Measurements from ENCODE around the gene MS4A6A.
"Not testable (repeated sequence)": the region's sequence is repeated elsewhere in the genome, so short reads cannot be mapped to it uniquely, and the experiment has no call there.

MS4A6A gene

GRCh38 chr11:60184824-60185511 lies 2.1 kb upstream of the MS4A6A start:
- FAIRE-seq (no peak), DNase-seq (ENCODE audit: insufficient read length, low spot score) (no peak)

GRCh38 chr11:60183591-60184205 lies 815 bp upstream of the MS4A6A start:
- FAIRE-seq (no peak), DNase-seq (ENCODE audit: insufficient read length, low spot score) (no peak)

GRCh38 chr11:60175860-60176275 lies 7.0 kb downstream of the MS4A6A start:
- FAIRE-seq (no peak), DNase-seq (ENCODE audit: insufficient read length, low spot score) (no peak)

- FAIRE-seq: no peak
- DNase-seq (ENCODE audit: insufficient read length, low spot score): no peak
Measured at GRCh38 chr11:60172011-60172410, 10.9 kb downstream of the MS4A6A start.

GRCh38 chr11:60170566-60170965 lies 12.3 kb downstream of the MS4A6A start:
- FAIRE-seq: no peak

GRCh38 chr11:60169264-60169915 lies 13.5 kb downstream of the MS4A6A start:
- DNase-seq (ENCODE audit: insufficient read length, low spot score) (no peak), FAIRE-seq (no peak)

More at GRCh38 chr11:60170566-60170965, 12.3 kb downstream of the MS4A6A start:
- DNase-seq (ENCODE audit: insufficient read length, low spot score): no peak

- no peak for DNase-seq (ENCODE audit: insufficient read length, low spot score)
- no peak for FAIRE-seq
Measured at GRCh38 chr11:60168306-60168705, 14.6 kb downstream of the MS4A6A start.

GRCh38 chr11:60165951-60166350 lies 16.9 kb downstream of the MS4A6A start:
- DNase-seq (ENCODE audit: insufficient read length, low spot score) (no peak), FAIRE-seq (no peak)

- DNase-seq (ENCODE audit: insufficient read length, low spot score): no peak
- FAIRE-seq: no peak
Measured at GRCh38 chr11:60165538-60165937, 17.3 kb downstream of the MS4A6A start.

GRCh38 chr11:60164550-60165075 lies 18.3 kb downstream of the MS4A6A start:
- no peak for DNase-seq (ENCODE audit: insufficient read length, low spot score)
- no peak for FAIRE-seq

- DNase-seq (ENCODE audit: insufficient read length, low spot score): no peak
- no peak for FAIRE-seq
Measured at GRCh38 chr11:60161766-60162165, 21.1 kb downstream of the MS4A6A start.

- FAIRE-seq: no peak
Measured at GRCh38 chr11:60161107-60161506, 21.8 kb downstream of the MS4A6A start.

GRCh38 chr11:60159868-60160267 lies 23.0 kb downstream of the MS4A6A start:
- FAIRE-seq (no peak), DNase-seq (ENCODE audit: insufficient read length, low spot score) (no peak)

More at GRCh38 chr11:60161107-60161506, 21.8 kb downstream of the MS4A6A start:
- no peak for DNase-seq (ENCODE audit: insufficient read length, low spot score)

GRCh38 chr11:60159284-60159683 lies 23.6 kb downstream of the MS4A6A start:
- no peak for DNase-seq (ENCODE audit: insufficient read length, low spot score)
- no peak for FAIRE-seq

- no peak for FAIRE-seq
- no peak for DNase-seq (ENCODE audit: insufficient read length, low spot score)
Measured at GRCh38 chr11:60158636-60159035, 24.2 kb downstream of the MS4A6A start.

- DNase-seq (ENCODE audit: insufficient read length, low spot score) (no peak), FAIRE-seq (no peak)
Measured at GRCh38 chr11:60155931-60156330, 27.0 kb downstream of the MS4A6A start.

GRCh38 chr11:60152727-60153126 lies 30.2 kb downstream of the MS4A6A start:
- DNase-seq (ENCODE audit: insufficient read length, low spot score); FAIRE-seq: not testable (repeated sequence)

GRCh38 chr11:60150279-60150678 lies 32.6 kb downstream of the MS4A6A start:
- no peak for FAIRE-seq
- no peak for DNase-seq (ENCODE audit: insufficient read length, low spot score)

GRCh38 chr11:60145677-60146076 lies 37.2 kb downstream of the MS4A6A start:
- DNase-seq (ENCODE audit: insufficient read length, low spot score) (no peak), FAIRE-seq (no peak)

GRCh38 chr11:60143768-60144167 lies 39.1 kb downstream of the MS4A6A start:
- FAIRE-seq: no peak
- no peak for DNase-seq (ENCODE audit: insufficient read length, low spot score)

- FAIRE-seq: no peak
- DNase-seq (ENCODE audit: insufficient read length, low spot score): no peak
Measured at GRCh38 chr11:60133917-60134316, 49.0 kb downstream of the MS4A6A start.

- no peak for DNase-seq (ENCODE audit: insufficient read length, low spot score)
- no peak for FAIRE-seq
Measured at GRCh38 chr11:60131912-60132311, 51.0 kb downstream of the MS4A6A start.

Measured in HTR-8/SVneo (cell line).